SH-SY5Y (cell line): ENCODE measurements around the gene SAMD4A.

ENCODE experiments used
- GATA2 ChIP-seq: IDR thresholded peaks from 2 replicates; pipeline ENCODE4 v1.6.1; 2011; ENCODE audit warnings: mild to moderate bottlenecking, low read depth, low read length
- GATA3 ChIP-seq: IDR thresholded peaks from 2 replicates; pipeline ENCODE4 v1.6.1; 2011; ENCODE audit warnings: low read depth, mild to moderate bottlenecking, low read length, moderate library complexity

DNA sequence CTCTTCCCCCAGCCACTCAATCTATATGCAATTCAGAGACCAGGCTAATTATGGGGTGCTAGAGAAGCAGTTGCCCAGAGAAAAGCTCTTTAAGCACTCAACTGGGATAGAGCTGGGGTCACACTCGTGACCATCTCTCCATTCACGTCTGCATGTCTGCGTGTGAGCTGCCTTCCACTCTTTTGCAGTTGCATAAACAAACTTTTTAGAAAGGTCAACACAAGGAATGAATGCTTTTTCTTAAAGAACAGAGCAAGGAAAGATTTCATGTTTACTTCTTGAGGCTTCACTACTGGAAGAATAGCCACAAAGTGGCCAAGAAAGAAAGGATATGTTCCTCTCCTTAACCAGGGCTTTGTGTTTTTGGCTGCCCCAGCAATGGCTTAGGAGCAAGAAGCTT is 151.1 kb downstream of the SAMD4A start:
- TF ChIP-seq GATA2: no peak
- TF ChIP-seq GATA3: no peak
